Stimulated activated naive CD8-positive, alpha-beta T cell treated with anti-CD3 and anti-CD28 coated beads, Interleukin-15, Interleukin-2, amounts not matched to agents 100 ng/mL and 50 ng/mL, for 24 hours (primary cell): ENCODE results near the gene ETV3L.

Source experiments
- H3K27ac Mint-ChIP-seq: one replicate; pipeline ENCODE4 v1.8.0; 2021; ENCODE audit warnings: mild to moderate bottlenecking, mixed read lengths
- H3K27me3 Mint-ChIP-seq: one replicate; pipeline ENCODE4 v1.8.0; 2021; ENCODE audit warnings: mixed read lengths
- H3K36me3 Mint-ChIP-seq: one replicate; pipeline ENCODE4 v1.8.0; 2021; ENCODE audit warnings: low read depth, mixed read lengths
- H3K4me1 Mint-ChIP-seq: one replicate; pipeline ENCODE4 v1.8.0; 2021; ENCODE audit warnings: low read depth, mixed read lengths
- H3K4me3 Mint-ChIP-seq: one replicate; pipeline ENCODE4 v1.8.0; 2021; ENCODE audit warnings: mild to moderate bottlenecking, mixed read lengths
- H3K9me3 Mint-ChIP-seq: one replicate; pipeline ENCODE4 v1.8.0; 2021; ENCODE audit warnings: mixed read lengths

Gene ETV3L

GRCh38 chr1:157099633-157100009, at the start of gene ETV3L:
Gene ETV3L, minus strand, starts transcription at chr1:157099808. Its CDS starts 285 bp downstream, at chr1:157099523.
- Mint-ChIP-seq H3K36me3 (no peaks in the 10 kb centered on the region), H3K27ac (no peak within 1 kb of the TSS), H3K27me3 (peaks cover 2% of the 10 kb centered on the region), H3K9me3 (no peaks in the 10 kb centered on the region), H3K4me3 (no peak within 1 kb of the TSS), H3K4me1 (peaks cover 6% of the 10 kb centered on the region)

- Mint-ChIP-seq H3K4me1 (peaks cover 40% of the 10 kb centered on the region), H3K36me3 (no peaks in the 10 kb centered on the region), H3K4me3 (no peak overlapping the region), H3K27me3 (no peaks in the 10 kb centered on the region), H3K27ac (peak overlapping the region; percentile 26), H3K9me3 (no peaks in the 10 kb centered on the region)
Measured at GRCh38 chr1:157147906-157148700, 48.5 kb upstream of the ETV3L start.

- H3K9me3 Mint-ChIP-seq, result no peaks in the 10 kb centered on the region
- H3K4me1 Mint-ChIP-seq, result peaks cover 38% of the 10 kb centered on the region
- no peak overlapping the region for H3K4me3 Mint-ChIP-seq
- no peaks in the 10 kb centered on the region for H3K27me3 Mint-ChIP-seq
- no peaks in the 10 kb centered on the region for H3K36me3 Mint-ChIP-seq
- H3K27ac Mint-ChIP-seq, result peak overlapping the region; percentile 4
Measured at GRCh38 chr1:157147037-157147436, 47.4 kb upstream of the ETV3L start.

- Mint-ChIP-seq H3K27ac (no peak overlapping the region), H3K4me3 (no peak overlapping the region), H3K27me3 (no peaks in the 10 kb centered on the region), H3K9me3 (no peaks in the 10 kb centered on the region), H3K36me3 (no peaks in the 10 kb centered on the region), H3K4me1 (peaks cover 46% of the 10 kb centered on the region)
Measured at GRCh38 chr1:157146244-157146643, 46.6 kb upstream of the ETV3L start.

- Mint-ChIP-seq H3K4me1 (peaks cover 47% of the 10 kb centered on the region), H3K27me3 (no peaks in the 10 kb centered on the region), H3K9me3 (no peaks in the 10 kb centered on the region), H3K36me3 (no peaks in the 10 kb centered on the region), H3K4me3 (no peak overlapping the region), H3K27ac (no peak overlapping the region)
Measured at GRCh38 chr1:157145076-157145475, 45.5 kb upstream of the ETV3L start.

GRCh38 chr1:157144509-157144908, 44.9 kb upstream of the ETV3L start:
- Mint-ChIP-seq H3K27me3 (no peaks in the 10 kb centered on the region), H3K4me3 (no peak overlapping the region), H3K4me1 (peaks cover 52% of the 10 kb centered on the region), H3K36me3 (no peaks in the 10 kb centered on the region), H3K27ac (no peak overlapping the region), H3K9me3 (no peaks in the 10 kb centered on the region)

- Mint-ChIP-seq H3K4me1 (peaks cover 48% of the 10 kb centered on the region), H3K36me3 (no peaks in the 10 kb centered on the region), H3K4me3 (no peak overlapping the region), H3K27ac (no peak overlapping the region), H3K27me3 (no peaks in the 10 kb centered on the region), H3K9me3 (no peaks in the 10 kb centered on the region)
Measured at GRCh38 chr1:157142765-157143423, 43.3 kb upstream of the ETV3L start.

GRCh38 chr1:157142201-157142600, 42.6 kb upstream of the ETV3L start:
- Mint-ChIP-seq H3K4me3 (no peak overlapping the region), H3K4me1 (peaks cover 42% of the 10 kb centered on the region), H3K36me3 (peaks cover 6% of the 10 kb centered on the region), H3K27me3 (no peaks in the 10 kb centered on the region), H3K27ac (peak overlapping the region; percentile 23), H3K9me3 (no peaks in the 10 kb centered on the region)

GRCh38 chr1:157141212-157141855, 41.7 kb upstream of the ETV3L start:
- H3K9me3 Mint-ChIP-seq, result no peaks in the 10 kb centered on the region
- H3K36me3 Mint-ChIP-seq, result peaks cover 15% of the 10 kb centered on the region
- peak overlapping the region; percentile 86 for H3K27ac Mint-ChIP-seq
- H3K27me3 Mint-ChIP-seq, result no peaks in the 10 kb centered on the region
- H3K4me1 Mint-ChIP-seq, result peaks cover 47% of the 10 kb centered on the region
- peak overlapping the region; percentile 5 for H3K4me3 Mint-ChIP-seq

- Mint-ChIP-seq H3K27me3 (no peaks in the 10 kb centered on the region), H3K4me1 (peaks cover 59% of the 10 kb centered on the region), H3K9me3 (no peaks in the 10 kb centered on the region), H3K4me3 (peak overlapping the region; percentile 99), H3K36me3 (peaks cover 27% of the 10 kb centered on the region), H3K27ac (peak overlapping the region; percentile 86)
Measured at GRCh38 chr1:157140063-157140588, 40.5 kb upstream of the ETV3L start.

- H3K36me3 Mint-ChIP-seq, result peaks cover 37% of the 10 kb centered on the region
- no peaks in the 10 kb centered on the region for H3K27me3 Mint-ChIP-seq
- H3K4me3 Mint-ChIP-seq, result peak overlapping the region; percentile 99
- H3K9me3 Mint-ChIP-seq, result no peaks in the 10 kb centered on the region
- H3K4me1 Mint-ChIP-seq, result peaks cover 68% of the 10 kb centered on the region
- H3K27ac Mint-ChIP-seq, result peak overlapping the region; percentile 86
Measured at GRCh38 chr1:157139052-157139715, 39.6 kb upstream of the ETV3L start.

- H3K9me3 Mint-ChIP-seq, result no peaks in the 10 kb centered on the region
- H3K27me3 Mint-ChIP-seq, result no peaks in the 10 kb centered on the region
- H3K4me1 Mint-ChIP-seq, result peaks cover 76% of the 10 kb centered on the region
- H3K27ac Mint-ChIP-seq, result peak within 1 kb of the TSS; percentile 93
- peaks cover 44% of the 10 kb centered on the region for H3K36me3 Mint-ChIP-seq
- peak within 1 kb of the TSS; percentile 99 for H3K4me3 Mint-ChIP-seq
Measured at GRCh38 chr1:157138220-157139051, 38.8 kb upstream of the ETV3L start, which contains the start of gene ETV3. Gene ETV3, minus strand, starts transcription at chr1:157138395. Its CDS starts 2,043 bp downstream, at chr1:157136352.

GRCh38 chr1:157137408-157138219, 38.0 kb upstream of the ETV3L start:
- peak overlapping the region; percentile 93 for H3K27ac Mint-ChIP-seq
- H3K27me3 Mint-ChIP-seq, result no peaks in the 10 kb centered on the region
- peaks cover 84% of the 10 kb centered on the region for H3K4me1 Mint-ChIP-seq
- no peaks in the 10 kb centered on the region for H3K9me3 Mint-ChIP-seq
- H3K36me3 Mint-ChIP-seq, result peaks cover 52% of the 10 kb centered on the region
- peak overlapping the region; percentile 99 for H3K4me3 Mint-ChIP-seq
